ENCODE results near the gene TRIM62.

Gene TRIM62

GRCh38 chr1:33143176-33143575 is 38.7 kb downstream of the TRIM62 start:
- ATAC-seq, result no peak; the same call in 1 of the 3 replicates
- TF ChIP-seq TSHZ2 (CRISPR knock-in tag; IDR thresholded peaks at IDR 0.05), result no peak
- no peak for TF ChIP-seq CREB5 (CRISPR knock-in tag; IDR thresholded peaks at IDR 0.05; ENCODE audit: low read depth)
- no peak for TF ChIP-seq TOX (CRISPR knock-in tag; IDR thresholded peaks at IDR 0.05; ENCODE audit: borderline replicate concordance)
- no peak for TF ChIP-seq TCF4 (CRISPR knock-in tag; IDR thresholded peaks at IDR 0.05; ENCODE audit: borderline replicate concordance)
- TF ChIP-seq ISL1 (CRISPR knock-in tag; IDR thresholded peaks at IDR 0.05), result no peak
- TF ChIP-seq SNAI2 (CRISPR knock-in tag; IDR thresholded peaks at IDR 0.05), result no peak
- no peak for TF ChIP-seq ZNF8 (CRISPR knock-in tag; IDR thresholded peaks at IDR 0.05)
- no peak for TF ChIP-seq ZFP30 (CRISPR knock-in tag; IDR thresholded peaks at IDR 0.05)
- no peak for TF ChIP-seq ARNTL (CRISPR knock-in tag; IDR thresholded peaks at IDR 0.05; ENCODE audit: borderline replicate concordance, low read depth)
- no peak for TF ChIP-seq ZFP3 (CRISPR knock-in tag; IDR thresholded peaks at IDR 0.05)
- TF ChIP-seq OSR1 (CRISPR knock-in tag; IDR thresholded peaks at IDR 0.05), result no peak
- TF ChIP-seq GLIS3 (CRISPR knock-in tag; IDR thresholded peaks at IDR 0.05), result no peak
- no peak for TF ChIP-seq CSDC2 (CRISPR knock-in tag; IDR thresholded peaks at IDR 0.05)
- no peak for TF ChIP-seq ZNF70 (CRISPR knock-in tag; IDR thresholded peaks at IDR 0.05)

- ATAC-seq, result no peak
- no peak for TF ChIP-seq ZC3H10 (CRISPR knock-in tag; IDR thresholded peaks at IDR 0.05)
- no peak for TF ChIP-seq TOX (CRISPR knock-in tag; IDR thresholded peaks at IDR 0.05; ENCODE audit: borderline replicate concordance)
- TF ChIP-seq ZNF565 (CRISPR knock-in tag; conservative IDR thresholded peaks at IDR 0.05; ENCODE audit: low read depth), result no peak
- no peak for TF ChIP-seq TSHZ2 (CRISPR knock-in tag; IDR thresholded peaks at IDR 0.05)
- TF ChIP-seq OSR1 (CRISPR knock-in tag; IDR thresholded peaks at IDR 0.05), result no peak
- no peak for TF ChIP-seq SNAI2 (CRISPR knock-in tag; IDR thresholded peaks at IDR 0.05)
- TF ChIP-seq CSRNP3 (CRISPR knock-in tag; IDR thresholded peaks at IDR 0.05), result no peak
- TF ChIP-seq ZNF8 (CRISPR knock-in tag; IDR thresholded peaks at IDR 0.05), result no peak
- no peak for TF ChIP-seq PPARA (CRISPR knock-in tag; IDR thresholded peaks at IDR 0.05; ENCODE audit: borderline replicate concordance)
- TF ChIP-seq POU6F1 (CRISPR knock-in tag; IDR thresholded peaks at IDR 0.05; ENCODE audit: borderline replicate concordance, low read depth), result no peak
- no peak for TF ChIP-seq PATZ1 (CRISPR knock-in tag; IDR thresholded peaks at IDR 0.05; ENCODE audit: borderline replicate concordance)
- TF ChIP-seq ZFP3 (CRISPR knock-in tag; IDR thresholded peaks at IDR 0.05), result no peak
- no peak for TF ChIP-seq GLIS3 (CRISPR knock-in tag; IDR thresholded peaks at IDR 0.05)
- no peak for TF ChIP-seq RARB (CRISPR knock-in tag; IDR thresholded peaks at IDR 0.05)
- TF ChIP-seq BACH2 (CRISPR knock-in tag; IDR thresholded peaks at IDR 0.05; ENCODE audit: borderline replicate concordance), result no peak
- TF ChIP-seq TCF4 (CRISPR knock-in tag; IDR thresholded peaks at IDR 0.05; ENCODE audit: borderline replicate concordance), result no peak
- TF ChIP-seq ZNF70 (CRISPR knock-in tag; IDR thresholded peaks at IDR 0.05), result no peak
- TF ChIP-seq ISL1 (CRISPR knock-in tag; IDR thresholded peaks at IDR 0.05), result no peak
- no peak for TF ChIP-seq CREB5 (CRISPR knock-in tag; IDR thresholded peaks at IDR 0.05; ENCODE audit: low read depth)
- no peak for TF ChIP-seq ZFP30 (CRISPR knock-in tag; IDR thresholded peaks at IDR 0.05)
Observed at GRCh38 chr1:33142483-33143064, 39.3 kb downstream of the TRIM62 start.
